ENCODE results near the gene AACS. TPM values are rescaled to one million over a fixed set of nuclear protein-coding genes. Genes with fewer than 3 reads are reported as not detected.

Gene AACS
- total RNA-seq, 4 donors from 2014 or later: 15.3 to 79.1 (median 29.7) TPM

DNA sequence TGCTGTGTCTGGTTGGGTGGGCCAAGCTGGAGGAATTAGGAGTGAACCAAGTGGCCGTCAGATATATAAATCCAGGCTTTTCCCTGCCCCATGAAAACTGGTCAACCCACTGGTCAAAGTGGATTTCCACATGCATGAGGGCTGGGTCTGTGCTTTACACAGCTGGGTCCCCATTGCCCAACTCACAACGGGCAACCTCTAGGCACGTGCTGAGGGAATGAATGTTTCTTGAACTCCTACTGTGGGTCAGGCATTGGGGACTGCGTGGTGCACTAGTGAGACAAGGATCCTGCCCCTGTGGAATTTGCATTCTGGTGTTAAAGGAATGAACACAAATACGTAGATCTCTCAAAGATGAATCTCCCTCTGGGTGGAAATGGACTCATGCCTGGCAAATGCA, 7.5 kb upstream of the AACS start:
- TF ChIP-seq, protein P1, sequence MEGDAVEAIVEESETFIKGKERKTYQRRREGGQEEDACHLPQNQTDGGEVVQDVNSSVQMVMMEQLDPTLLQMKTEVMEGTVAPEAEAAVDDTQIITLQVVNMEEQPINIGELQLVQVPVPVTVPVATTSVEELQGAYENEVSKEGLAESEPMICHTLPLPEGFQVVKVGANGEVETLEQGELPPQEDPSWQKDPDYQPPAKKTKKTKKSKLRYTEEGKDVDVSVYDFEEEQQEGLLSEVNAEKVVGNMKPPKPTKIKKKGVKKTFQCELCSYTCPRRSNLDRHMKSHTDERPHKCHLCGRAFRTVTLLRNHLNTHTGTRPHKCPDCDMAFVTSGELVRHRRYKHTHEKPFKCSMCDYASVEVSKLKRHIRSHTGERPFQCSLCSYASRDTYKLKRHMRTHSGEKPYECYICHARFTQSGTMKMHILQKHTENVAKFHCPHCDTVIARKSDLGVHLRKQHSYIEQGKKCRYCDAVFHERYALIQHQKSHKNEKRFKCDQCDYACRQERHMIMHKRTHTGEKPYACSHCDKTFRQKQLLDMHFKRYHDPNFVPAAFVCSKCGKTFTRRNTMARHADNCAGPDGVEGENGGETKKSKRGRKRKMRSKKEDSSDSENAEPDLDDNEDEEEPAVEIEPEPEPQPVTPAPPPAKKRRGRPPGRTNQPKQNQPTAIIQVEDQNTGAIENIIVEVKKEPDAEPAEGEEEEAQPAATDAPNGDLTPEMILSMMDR (IDR thresholded peaks at IDR 0.05; ENCODE audit: low read depth): no peak

DNA sequence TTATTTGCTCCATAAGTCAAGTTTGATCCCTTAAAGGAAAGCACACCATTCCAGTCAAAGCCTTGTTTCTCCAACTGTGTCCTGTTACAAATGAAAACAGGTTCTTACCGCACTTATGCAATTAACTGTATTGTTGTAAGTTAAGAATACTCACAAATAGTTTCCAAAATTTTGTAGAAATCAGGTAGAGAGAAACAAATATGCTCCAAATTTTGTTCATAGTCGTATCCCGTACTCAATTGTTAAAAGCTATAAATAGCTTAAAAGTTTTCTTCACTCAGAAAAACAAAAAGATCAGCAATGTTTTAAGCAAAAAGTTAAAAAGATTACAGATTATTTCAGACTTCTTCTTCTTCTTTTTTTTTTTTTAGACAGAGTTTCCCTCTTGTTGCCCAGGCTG, 4.0 kb upstream of the AACS start:
- TF ChIP-seq, protein P1 (IDR thresholded peaks at IDR 0.05; ENCODE audit: low read depth): no peak

DNA sequence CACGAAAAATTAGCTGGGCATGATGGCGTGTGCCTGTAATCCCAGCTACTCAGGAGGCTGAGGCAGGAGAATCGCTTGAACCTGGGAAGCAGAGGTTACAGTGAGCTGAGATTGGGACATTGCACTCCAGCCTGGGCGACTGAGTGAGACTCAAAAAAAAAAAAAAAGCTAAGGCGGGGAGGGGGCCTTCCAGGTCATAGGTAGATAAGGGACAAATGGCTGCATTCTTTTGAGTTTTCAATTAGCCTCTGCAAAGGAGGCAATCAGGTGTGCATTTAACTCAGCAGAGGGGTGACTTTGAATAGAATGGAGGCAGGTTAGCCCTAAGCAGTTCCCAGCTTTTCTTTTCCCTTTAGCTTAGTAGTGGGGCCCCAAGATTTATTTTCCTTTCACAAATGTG, 743 bp upstream of the AACS start:
- TF ChIP-seq, protein P1 (IDR thresholded peaks at IDR 0.05; ENCODE audit: low read depth): no peak

DNA sequence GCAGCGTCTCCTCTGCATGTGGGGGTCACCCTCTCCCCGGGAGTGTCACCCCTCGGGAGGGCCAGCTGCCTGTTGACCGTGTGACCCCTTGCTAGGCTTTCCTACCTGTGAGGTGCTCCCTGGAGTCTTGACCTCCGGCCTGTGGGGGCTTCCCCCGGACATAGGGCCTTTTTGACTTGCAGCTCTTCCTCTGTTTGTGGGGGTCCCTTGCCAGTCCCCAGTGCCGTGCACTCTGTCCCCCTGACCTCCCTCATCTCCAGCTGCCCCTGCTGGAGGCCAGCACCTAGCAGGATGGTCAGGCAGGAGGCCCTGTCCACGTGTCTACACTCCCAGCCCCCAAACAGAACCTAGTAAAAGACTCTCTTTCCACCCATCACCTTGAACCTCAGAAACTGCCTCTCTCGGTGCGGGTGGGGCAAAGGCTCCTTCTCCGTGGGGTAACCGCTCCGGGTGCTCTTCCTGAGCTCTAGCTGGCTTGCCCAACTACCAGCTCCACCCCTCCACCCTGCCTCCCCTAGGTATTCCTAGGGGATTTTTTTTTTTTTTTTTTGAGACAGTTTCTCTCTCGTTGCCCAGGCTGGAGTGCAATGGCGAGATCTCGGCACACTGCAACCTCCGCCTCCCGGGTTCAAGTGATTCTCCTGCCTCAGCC, 810 bp downstream of the AACS start:
- TF ChIP-seq, protein P1 (IDR thresholded peaks at IDR 0.05; ENCODE audit: low read depth): no peak

DNA sequence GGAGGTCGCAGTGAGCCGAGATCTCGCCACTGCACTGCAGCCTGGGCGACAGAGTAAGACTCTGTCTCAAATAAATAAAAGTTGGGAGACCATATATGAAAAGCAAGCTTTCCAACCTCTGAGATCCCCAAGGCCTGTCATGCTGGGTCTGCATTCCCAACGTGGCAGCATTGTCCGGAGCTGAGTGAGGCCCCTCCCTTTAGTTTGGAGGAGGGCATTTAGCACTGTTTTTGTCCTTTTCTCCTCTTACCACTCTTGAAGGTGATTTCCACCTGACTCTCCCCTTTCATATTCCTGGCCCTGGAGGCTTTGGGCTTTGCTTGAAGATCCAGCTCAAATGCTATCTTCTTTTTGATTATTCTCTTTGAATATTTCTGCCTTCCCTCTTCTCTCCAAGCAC, 3.2 kb downstream of the AACS start:
- TF ChIP-seq, protein P1 (IDR thresholded peaks at IDR 0.05; ENCODE audit: low read depth): no peak

DNA sequence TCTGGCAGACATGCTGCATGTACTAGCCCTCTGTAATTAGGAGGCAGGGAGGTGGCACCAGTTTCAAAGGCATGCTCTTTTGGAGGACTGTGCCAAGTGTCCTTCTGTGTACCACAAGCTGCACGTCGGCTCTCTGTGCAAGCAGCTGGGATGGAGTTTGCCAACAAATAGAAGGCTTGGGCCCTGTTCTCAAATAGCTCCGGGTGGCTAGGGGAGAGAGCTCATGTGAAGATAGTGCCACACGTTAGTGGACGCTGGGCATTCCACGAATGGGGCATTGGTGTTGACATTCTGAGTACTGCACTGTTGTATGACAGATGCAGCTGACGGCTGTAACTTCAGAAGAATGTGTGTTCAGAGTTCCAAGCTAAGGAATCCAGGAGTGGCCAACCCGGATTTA, 4.4 kb downstream of the AACS start:
- TF ChIP-seq, protein P1 (IDR thresholded peaks at IDR 0.05; ENCODE audit: low read depth): no peak

DNA sequence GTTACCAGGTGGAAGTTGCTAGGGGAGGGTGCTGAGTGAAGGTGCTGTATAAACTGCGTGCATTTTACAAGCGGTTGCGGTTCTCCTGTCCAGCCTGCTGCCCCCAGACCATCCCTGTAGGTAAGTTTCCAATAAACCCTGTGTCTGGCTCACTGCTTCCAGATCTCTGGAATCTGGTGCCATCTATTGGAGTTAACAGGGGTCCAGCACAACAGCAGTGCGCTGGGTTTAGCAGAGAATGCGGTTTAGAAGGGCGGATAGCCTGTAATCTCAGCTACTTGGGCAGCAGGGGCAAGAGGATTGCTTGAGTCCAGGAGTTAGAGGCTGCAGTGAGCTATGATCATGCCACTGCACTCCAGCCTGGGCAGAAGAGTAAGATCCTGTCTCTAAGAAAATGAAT, 4.9 kb downstream of the AACS start:
- TF ChIP-seq, protein P1 (IDR thresholded peaks at IDR 0.05; ENCODE audit: low read depth): no peak
